A673 (cell line): ENCODE data around the gene AGMAT. TPM values are rescaled to one million over a fixed set of nuclear protein-coding genes. Genes with fewer than 3 reads are reported as not detected.
A peak's percentile ranks its signal among the peaks of the same experiment; 100 is the strongest.
"Not testable (repeated sequence)": the region's sequence is repeated elsewhere in the genome, so short reads cannot be mapped to it uniquely, and the experiment has no call there.

ENCODE experiments used
- BruUV-seq: library from RNA; stranded (reverse); fragments of 400-500 nt; replicated peaks from 2 replicates; lab custom pipeline; 2021; lab: Mats Ljungman, UMichigan
- CTCF ChIA-PET: fragments of 300-600 bp; sonication (Branson Sonifier 250); formaldehyde crosslinking; loops from one replicate; lab custom pipeline; 2022; ENCODE audit warnings: antibody characterized with exemption; lab: Charles Lee
- POLR2A ChIA-PET: fragments of 300-600 bp; sonication (Branson Sonifier 250); formaldehyde crosslinking; loops from one replicate; lab custom pipeline; 2022; ENCODE audit warnings: antibody characterized with exemption; ENCODE audit not compliant: low non-redundant PET; lab: Charles Lee
- DNase-seq: peaks from one replicate; pipeline ENCODE4 v3.0.0-alpha.2; 2015; ENCODE audit warnings: low spot score
- H3K27ac ChIP-seq: fragments of 200-600 bp; sonication (generic); 2 replicates; pipeline ENCODE4 v1.5.1; 2016; ENCODE audit warnings: mixed run types, low read depth, mild to moderate bottlenecking, mixed read lengths, antibody characterized with exemption, low read length; ENCODE audit not compliant: poor library complexity, severe bottlenecking
- H3K27me3 ChIP-seq: fragments of 200-600 bp; sonication (generic); replicated peaks from 2 replicates; pipeline ENCODE4 v1.6.1; 2017; ENCODE audit warnings: mixed run types, low read depth, mild to moderate bottlenecking, mixed read lengths, antibody characterized with exemption, low read length; ENCODE audit not compliant: insufficient read depth, poor library complexity
- H3K36me3 ChIP-seq: fragments of 200-600 bp; sonication (generic); 2 replicates; pipeline ENCODE4 v1.6.1; 2016; ENCODE audit warnings: mixed run types, mild to moderate bottlenecking, mixed read lengths, antibody characterized with exemption, low read length; ENCODE audit not compliant: insufficient read depth, poor library complexity, severe bottlenecking
- H3K4me1 ChIP-seq: fragments of 200-600 bp; sonication (generic); 2 replicates; pipeline ENCODE4 v1.6.1; 2017; ENCODE audit warnings: mixed run types, mild to moderate bottlenecking, mixed read lengths, antibody characterized with exemption, low read length; ENCODE audit not compliant: insufficient read depth, poor library complexity, severe bottlenecking
- H3K4me3 ChIP-seq: fragments of 200-600 bp; sonication (generic); 2 replicates; pipeline ENCODE4 v1.5.1; 2016; ENCODE audit warnings: low read depth, mixed run types, mild to moderate bottlenecking, mixed read lengths, low read length; ENCODE audit not compliant: poor library complexity, severe bottlenecking
- H3K9me3 ChIP-seq: fragments of 200-600 bp; sonication (generic); 2 replicates; pipeline ENCODE4 v1.6.1; 2016; ENCODE audit warnings: mixed run types, low read depth, mild to moderate bottlenecking, mixed read lengths, antibody characterized with exemption, low read length; ENCODE audit not compliant: poor library complexity, severe bottlenecking
- EZH2 ChIP-seq: fragments of 200-600 bp; sonication (generic); IDR thresholded peaks from 2 replicates; pipeline ENCODE4 v1.6.1; 2017; ENCODE audit warnings: borderline replicate concordance, low read depth, mild to moderate bottlenecking, mixed read lengths, antibody characterized with exemption, low read length; ENCODE audit not compliant: poor library complexity, severe bottlenecking
- intact Hi-C: fragments of 100-400 bp; cut with micrococcal nuclease; formaldehyde crosslinking; loops from one replicate; pipeline ENCODE4 v1.10.0; 2022; ENCODE audit not compliant: unreplicated experiment
- total RNA-seq: library from RNA; stranded (reverse); gene quantifications from 2 replicates; pipeline ENCODE4 v1.2.3, GENCODE V29; 2021
- TF ChIP-seq, protein P1 (sequence below): fragments of 300-800, 200-600 bp; sonication (generic); conservative IDR thresholded peaks from 2 replicates; pipeline ENCODE4 v1.5.1; 2017; ENCODE audit warnings: low read depth, mild to moderate bottlenecking, antibody characterized with exemption, low read length, moderate library complexity, mixed read lengths

Gene AGMAT
- total RNA-seq, 1 experiment from 2014 or later, result 0.11 TPM

DNA sequence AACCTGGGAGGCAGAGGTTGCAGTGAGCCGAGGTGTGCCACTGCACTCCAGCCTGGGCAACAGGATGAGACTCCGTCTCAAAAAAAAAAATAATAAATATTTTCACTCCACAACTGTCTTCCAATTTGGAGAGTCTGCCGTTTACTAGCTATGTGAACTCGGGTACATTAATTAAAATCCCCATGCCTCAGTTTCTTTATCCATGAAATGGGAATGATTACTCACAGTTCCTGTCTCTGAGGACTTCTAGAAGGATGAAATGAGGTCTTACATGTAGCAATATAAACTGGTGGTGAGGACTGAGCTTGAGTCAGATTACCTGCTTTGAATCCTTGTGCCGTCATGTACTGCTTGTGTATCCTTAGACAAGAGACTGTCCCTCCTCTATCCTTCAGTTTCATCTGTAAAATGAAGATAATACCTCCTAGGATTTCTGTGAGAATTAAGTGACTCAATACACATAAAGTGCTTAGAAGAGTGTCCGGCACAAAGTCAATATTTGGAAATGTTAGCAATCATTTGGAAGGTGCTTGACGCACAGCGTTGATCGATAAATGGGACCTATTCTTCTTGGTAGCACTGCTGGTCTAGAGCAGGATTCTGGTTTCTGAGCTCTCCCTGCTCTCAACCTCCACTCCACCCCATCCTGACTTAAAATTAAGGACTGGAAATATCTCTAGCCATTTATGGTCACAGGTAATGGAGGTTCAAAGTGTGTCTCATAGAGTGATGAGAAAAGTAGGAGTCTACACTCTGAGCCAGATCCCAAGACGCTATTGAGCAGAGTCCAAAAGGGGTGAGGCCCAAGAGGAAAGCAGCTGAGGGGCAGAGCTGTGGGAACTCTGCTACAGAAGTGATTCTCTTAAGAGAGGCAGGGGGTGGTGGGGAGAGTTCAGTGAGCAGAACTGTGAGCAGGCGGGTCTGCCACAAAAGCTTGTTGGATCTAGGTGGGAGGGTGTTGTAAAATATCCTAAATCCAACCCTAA lies 20.8 kb upstream of the AGMAT start:
- no TSS peak for BruUV-seq
- no peak for DNase-seq
- Histone ChIP-seq H3K36me3 (no peaks in the 10 kb centered on the region), H3K27me3 (no peaks in the 10 kb centered on the region), H3K27ac (no peak overlapping the region), H3K9me3 (no peaks in the 10 kb centered on the region), H3K4me3 (no peak overlapping the region), H3K4me1 (peaks cover 6% of the 10 kb centered on the region)
- POLR2A ChIA-PET, result interaction anchor here (0.5 kb wide), 1 partner anchor 12 kb away, joined by 10 read pairs; no protein-coding TSS in a partner anchor
- CTCF ChIA-PET, result no interaction called here
- intact Hi-C loops, result no loop called here
- no peak for TF ChIP-seq EZH2
- TF ChIP-seq, protein P1, sequence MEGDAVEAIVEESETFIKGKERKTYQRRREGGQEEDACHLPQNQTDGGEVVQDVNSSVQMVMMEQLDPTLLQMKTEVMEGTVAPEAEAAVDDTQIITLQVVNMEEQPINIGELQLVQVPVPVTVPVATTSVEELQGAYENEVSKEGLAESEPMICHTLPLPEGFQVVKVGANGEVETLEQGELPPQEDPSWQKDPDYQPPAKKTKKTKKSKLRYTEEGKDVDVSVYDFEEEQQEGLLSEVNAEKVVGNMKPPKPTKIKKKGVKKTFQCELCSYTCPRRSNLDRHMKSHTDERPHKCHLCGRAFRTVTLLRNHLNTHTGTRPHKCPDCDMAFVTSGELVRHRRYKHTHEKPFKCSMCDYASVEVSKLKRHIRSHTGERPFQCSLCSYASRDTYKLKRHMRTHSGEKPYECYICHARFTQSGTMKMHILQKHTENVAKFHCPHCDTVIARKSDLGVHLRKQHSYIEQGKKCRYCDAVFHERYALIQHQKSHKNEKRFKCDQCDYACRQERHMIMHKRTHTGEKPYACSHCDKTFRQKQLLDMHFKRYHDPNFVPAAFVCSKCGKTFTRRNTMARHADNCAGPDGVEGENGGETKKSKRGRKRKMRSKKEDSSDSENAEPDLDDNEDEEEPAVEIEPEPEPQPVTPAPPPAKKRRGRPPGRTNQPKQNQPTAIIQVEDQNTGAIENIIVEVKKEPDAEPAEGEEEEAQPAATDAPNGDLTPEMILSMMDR, result no peak

- intact Hi-C loops, BruUV-seq, H3K27ac ChIP-seq, DNase-seq, CTCF ChIA-PET, POLR2A ChIA-PET, H3K4me1 ChIP-seq, H3K9me3 ChIP-seq, H3K27me3 ChIP-seq, H3K4me3 ChIP-seq, H3K36me3 ChIP-seq: not testable (repeated sequence)
Measured at GRCh38 chr1:15604400-15604799, 19.5 kb upstream of the AGMAT start.

- BruUV-seq, intact Hi-C loops, H3K27ac ChIP-seq, H3K27me3 ChIP-seq, DNase-seq, H3K36me3 ChIP-seq, H3K9me3 ChIP-seq, H3K4me1 ChIP-seq: not testable (repeated sequence)
- ChIA-PET CTCF (interaction anchor here (0.7 kb wide), 1 partner anchor 10 kb away, joined by 10 read pairs; no protein-coding TSS in a partner anchor), POLR2A (interaction anchor here (0.5 to 0.6 kb wide), 2 partner anchors 16 to 41 kb away, joined by 5 to 7 read pairs; no protein-coding TSS in a partner anchor)
- peak overlapping the region; percentile 61 for H3K4me3 ChIP-seq
Measured at GRCh38 chr1:15603966-15604282, 19.1 kb upstream of the AGMAT start.
